NCI-H1694 treated with DMSO at 0.1 percent for 48 hours (cell line): ENCODE results near the gene HS3ST5.
"Not testable (repeated sequence)": the region's sequence is repeated elsewhere in the genome, so short reads cannot be mapped to it uniquely, and the experiment has no call there.

Source experiments
- DNase-seq: peaks from one replicate; lab custom pipeline; 2025; lab: John Stamatoyannopoulos, UW

HS3ST5 gene

GRCh38 chr6:114090626-114091025 lies 252.2 kb downstream of the HS3ST5 start:
- no peak for DNase-seq

DNA sequence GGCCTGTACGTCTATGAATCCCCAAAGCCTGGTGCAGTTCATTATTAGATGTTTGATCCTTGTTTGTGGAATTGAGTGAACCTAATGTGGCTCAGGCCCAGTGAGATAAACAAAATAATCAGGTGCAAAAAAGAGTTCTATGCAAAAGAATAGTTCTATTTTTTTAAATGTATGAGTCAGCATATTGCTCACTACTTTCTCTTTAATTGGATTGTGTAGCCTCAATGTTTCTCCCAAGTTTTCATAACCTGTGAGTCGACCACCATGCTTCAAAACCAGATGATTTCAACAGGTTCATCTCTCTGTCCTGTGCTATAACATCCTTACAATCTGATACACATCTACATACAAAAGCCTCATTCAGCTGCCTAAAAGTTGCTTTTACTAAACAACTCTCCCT lies 255.3 kb downstream of the HS3ST5 start:
- no peak for DNase-seq

- no peak for DNase-seq
These were observed 257.6 kb downstream of the HS3ST5 start for GRCh38 chr6:114085211-114085610.

DNA sequence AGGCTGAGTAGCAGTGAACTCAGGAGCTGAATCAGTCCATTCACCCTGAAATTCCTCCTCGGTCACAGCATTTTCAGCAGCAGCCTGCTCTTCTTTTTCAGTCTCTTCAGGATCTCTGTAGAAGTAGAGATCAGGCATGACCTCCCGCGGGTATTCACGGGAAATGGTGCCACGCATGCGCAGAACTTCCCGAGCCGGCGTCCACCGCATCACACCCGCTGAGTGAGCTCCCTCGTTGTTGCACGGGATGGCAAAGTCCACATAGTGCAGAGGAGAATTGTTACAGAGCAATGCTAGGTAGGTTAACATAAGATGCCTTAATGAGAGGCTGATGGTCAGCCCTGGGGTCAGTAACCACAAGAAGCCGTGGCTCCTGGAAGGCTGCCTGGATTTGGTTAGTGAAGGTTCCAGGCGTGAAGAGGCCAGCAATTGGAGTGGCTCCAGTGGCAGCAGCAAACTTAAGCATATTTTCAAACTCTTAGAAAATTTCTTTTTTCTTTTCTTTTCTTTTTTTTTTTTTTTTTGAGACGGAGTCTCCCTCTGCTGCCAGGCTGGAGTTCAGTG lies 258.4 kb downstream of the HS3ST5 start:
- DNase-seq, result no peak

GRCh38 chr6:114083251-114083650 lies 259.6 kb downstream of the HS3ST5 start:
- DNase-seq, result no peak

GRCh38 chr6:114081730-114082129 lies 261.1 kb downstream of the HS3ST5 start:
- no peak for DNase-seq

DNA sequence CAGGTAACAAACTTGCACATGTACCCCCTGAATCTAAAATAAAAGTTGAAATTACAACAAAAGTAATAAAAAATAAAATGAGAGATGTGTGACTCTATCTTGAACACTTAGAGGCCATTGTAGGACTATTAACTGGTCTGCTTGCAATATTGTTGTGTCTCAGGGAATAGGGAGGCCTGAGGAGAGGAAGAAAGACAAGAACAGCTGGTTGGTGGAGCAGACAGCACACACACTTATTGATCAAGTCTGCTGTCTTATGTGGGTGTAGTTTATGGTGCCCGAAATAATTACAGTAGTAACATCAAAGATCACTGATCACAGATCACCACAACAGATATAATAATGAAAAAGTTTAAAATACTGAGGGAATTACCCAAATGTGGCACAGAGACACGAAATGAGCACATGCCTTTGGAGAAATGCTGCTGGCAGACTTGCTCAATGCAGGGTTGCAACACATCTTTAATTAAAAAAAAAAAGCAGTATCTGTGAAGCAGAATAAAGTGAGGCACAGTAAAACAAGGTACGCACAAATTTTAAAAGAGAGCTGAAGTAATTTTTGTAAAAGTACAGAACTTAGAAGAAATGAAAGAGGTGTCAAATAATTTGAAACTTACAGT lies 261.8 kb downstream of the HS3ST5 start:
- DNase-seq, result no peak

DNA sequence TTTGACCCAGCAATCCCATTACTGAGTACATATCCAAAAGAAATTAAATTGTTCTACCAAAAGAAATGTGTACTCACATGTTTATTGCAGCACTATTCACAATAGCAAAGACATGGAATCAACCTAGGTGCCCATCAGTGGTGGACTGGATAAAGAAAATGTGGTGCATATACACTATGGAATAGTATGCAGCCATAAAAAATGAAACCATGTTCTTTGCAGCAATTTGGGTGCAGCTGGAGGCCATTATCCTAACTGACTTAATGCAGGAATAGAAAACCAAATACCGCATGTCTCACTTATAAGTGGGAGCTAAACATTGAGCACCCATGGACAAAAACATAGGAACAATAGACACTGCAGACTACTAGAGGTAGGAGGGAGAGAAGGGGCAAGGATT lies 262.4 kb downstream of the HS3ST5 start:
- not testable (repeated sequence) for DNase-seq

- DNase-seq, result no peak
These were observed 267.0 kb downstream of the HS3ST5 start for GRCh38 chr6:114075777-114076176.

DNA sequence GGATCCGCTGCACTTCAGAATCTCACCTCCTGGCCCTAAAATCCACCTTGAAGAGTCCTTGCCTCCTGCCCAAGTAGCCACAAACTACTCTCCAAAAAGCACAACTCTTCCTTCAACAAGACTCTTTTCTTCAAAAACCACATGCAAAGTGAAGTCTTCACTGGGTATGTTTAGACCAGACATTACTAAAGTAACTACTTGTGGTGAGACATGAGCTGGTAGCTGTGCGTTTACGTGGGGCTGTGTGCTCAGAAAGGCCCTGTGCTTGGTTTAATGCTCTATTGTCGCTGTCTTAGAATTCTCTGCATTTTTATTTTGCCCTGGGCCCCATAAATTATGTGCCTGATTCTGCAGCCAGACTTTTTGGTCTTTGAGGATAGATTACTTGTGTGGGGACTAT lies 267.5 kb downstream of the HS3ST5 start:
- no peak for DNase-seq

DNA sequence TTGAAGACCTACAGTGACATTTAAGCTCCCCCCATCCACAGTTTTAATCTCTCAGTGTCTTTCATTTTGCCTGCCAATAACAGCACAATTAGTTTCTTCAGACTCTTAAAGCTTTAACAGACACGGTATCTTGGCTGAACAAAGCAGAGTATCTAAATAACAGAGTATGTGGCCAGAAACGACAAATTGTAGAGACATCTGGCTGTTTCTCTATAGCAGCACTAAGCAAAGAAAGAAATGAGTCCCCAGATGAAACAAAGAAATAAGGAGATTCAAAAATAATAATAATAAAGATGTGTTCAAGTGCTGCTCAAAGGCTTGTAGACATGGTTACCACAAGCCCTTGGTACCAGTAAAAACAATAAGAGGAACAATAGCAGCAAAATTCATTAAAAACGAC lies 274.1 kb downstream of the HS3ST5 start:
- DNase-seq, result no peak

GRCh38 chr6:114068116-114068515 lies 274.7 kb downstream of the HS3ST5 start:
- no peak for DNase-seq

DNA sequence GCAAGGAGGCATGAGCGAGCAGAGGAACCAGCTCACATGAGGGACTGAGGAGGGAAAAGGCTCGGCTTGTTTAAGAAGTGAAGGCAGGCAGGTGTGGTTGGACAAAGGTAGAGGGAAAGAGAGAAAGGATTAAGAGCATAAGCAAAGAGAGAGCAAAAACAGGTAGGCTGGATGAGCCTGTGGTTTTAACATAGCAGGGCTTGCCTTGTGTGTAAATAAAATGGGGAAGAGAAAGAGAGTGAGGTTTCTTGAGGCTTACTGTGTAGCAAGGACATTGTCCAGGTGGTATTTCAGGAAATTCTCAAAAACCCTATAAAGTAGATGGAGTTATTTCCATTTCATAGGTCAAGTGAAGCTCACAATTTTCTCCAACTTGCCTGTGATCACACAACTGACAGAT lies 278.0 kb downstream of the HS3ST5 start:
- DNase-seq, result no peak

- no peak for DNase-seq
These were observed 278.9 kb downstream of the HS3ST5 start for GRCh38 chr6:114063956-114064355.

GRCh38 chr6:114062199-114062598 lies 280.6 kb downstream of the HS3ST5 start:
- DNase-seq, result no peak

DNA sequence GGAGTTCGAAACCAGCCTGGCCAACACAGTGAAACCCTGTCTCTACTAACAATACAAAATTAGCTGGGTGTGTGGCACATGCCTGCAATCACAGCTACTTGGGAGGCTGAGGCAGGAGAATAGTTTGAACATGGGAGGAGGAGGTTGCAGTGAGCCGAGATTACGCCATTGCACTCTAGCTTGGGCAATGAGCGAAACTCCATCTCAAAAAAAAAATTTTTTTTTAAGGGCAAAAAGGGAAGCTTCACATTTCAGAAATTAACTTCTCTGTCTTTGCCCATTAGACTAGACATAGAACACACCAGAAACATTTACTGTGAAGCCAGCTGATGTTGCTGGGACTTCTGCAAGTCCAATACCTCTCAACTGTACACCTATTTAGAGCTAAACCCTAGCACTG lies 281.1 kb downstream of the HS3ST5 start:
- DNase-seq, result no peak

DNA sequence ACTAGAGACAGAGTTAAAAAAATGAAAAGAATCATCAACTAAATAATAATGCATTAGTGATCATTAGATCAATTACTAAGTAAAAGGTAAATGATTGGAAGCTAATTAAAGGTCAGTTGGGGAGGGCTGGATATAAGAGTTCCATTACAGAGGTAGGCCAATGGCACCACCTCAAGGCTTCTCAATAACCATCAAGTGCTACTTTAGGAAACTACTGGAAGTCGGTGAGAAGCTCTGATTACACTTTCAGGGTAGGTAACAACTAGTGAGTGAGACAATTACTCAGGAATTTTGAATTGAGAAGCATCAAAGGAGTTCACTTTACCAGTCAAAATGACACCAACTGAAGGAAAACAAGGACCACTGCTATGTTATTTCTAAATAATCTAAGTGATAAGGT lies 281.7 kb downstream of the HS3ST5 start:
- DNase-seq, result no peak

DNA sequence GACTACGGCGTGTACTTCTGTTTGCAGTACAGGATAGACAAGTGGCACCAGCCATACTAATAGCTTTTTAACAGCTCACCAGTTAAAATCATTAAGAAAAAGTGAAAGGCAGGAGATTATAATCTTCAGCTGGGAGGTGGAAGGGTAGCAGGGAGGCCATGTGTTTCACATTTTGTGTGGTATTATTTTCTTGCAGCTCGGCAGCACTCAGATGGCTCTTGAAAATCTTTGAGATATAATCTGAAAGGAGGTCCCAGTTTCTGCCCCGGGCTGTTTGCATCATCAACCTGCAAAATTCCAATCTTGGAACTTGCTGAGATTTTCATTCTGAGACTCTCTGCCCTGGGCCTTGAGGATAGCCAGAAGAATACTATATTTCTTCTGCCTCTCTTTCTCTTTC lies 284.4 kb downstream of the HS3ST5 start:
- DNase-seq, result no peak

GRCh38 chr6:114055763-114056162 lies 287.1 kb downstream of the HS3ST5 start:
- peak; percentile 65 for DNase-seq

GRCh38 chr6:114055349-114055748 lies 287.5 kb downstream of the HS3ST5 start:
- no peak for DNase-seq

GRCh38 chr6:114053791-114054190 lies 289.0 kb downstream of the HS3ST5 start:
- DNase-seq, result no peak

DNA sequence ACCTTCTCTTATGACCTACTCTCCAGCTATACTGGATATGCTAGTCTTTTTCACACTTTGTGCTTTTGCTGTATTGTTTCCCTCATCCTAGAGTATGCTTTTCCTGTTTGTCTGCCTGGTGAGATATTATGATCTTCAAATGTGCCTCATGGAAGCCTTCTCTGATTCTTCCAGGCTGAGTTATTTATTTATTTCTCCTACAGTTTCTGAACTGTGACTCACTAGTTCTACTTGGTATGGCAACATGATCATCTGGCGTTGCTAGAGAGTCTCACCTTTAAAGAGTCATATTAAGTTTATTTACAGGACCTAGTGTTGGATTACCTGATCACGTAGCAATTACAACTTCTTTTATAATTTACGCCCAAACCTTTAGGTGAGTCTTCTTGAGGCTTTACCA lies 290.7 kb downstream of the HS3ST5 start:
- no peak for DNase-seq

DNA sequence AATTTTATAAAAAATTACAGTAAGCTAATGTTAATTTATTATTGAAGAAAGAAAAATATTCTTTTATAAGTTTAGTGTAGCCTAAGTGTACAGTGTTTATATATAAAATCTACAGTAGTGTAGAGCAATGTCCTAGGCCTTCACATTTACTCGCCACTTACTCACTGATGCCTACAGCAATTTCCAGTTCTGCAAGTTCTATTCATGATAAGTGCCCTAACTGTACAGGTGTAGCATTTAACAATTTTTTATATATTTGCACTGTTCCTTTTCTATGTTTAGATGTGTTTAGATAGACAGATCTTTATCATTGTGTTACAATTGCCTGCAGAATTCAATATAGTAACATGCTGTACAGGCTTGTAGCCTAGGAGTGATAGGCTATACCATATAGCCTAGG lies 291.8 kb downstream of the HS3ST5 start:
- DNase-seq, result no peak

GRCh38 chr6:114049367-114049966 lies 293.4 kb downstream of the HS3ST5 start:
- no peak for DNase-seq
